Ovary (tissue), 9 donors: ENCODE results near the gene KLHL24. TPM values are rescaled to one million over a fixed set of nuclear protein-coding genes. Genes with fewer than 3 reads are reported as not detected.
"Not testable (repeated sequence)": the region's sequence is repeated elsewhere in the genome, so short reads cannot be mapped to it uniquely, and the experiment has no call there.

Experiments
- DNase-seq, 5 donors: peaks; one replicate each; pipeline ENCODE4 v3.0.0-alpha.2; 2019 to 2020
- H3K27ac ChIP-seq, 2 donors: fragments of 200-600 bp; one replicate each; pipeline versions ENCODE4 v1.5.1 to v1.8.0; 2019 to 2022
- H3K27me3 ChIP-seq: fragments of 200-600 bp; one replicate; pipeline ENCODE4 v1.8.0; 2022
- H3K36me3 ChIP-seq: fragments of 200-600 bp; sonication (generic); one replicate; pipeline ENCODE4 v1.5.1; 2019
- H3K4me1 ChIP-seq: one replicate; pipeline ENCODE4 v1.8.1; 2013; ENCODE audit warnings: mild to moderate bottlenecking, moderate library complexity; ENCODE audit not compliant: insufficient read depth
- H3K4me3 ChIP-seq: fragments of 200-600 bp; sonication (generic); one replicate; pipeline ENCODE4 v1.5.1; 2017
- H3K9me3 ChIP-seq, 2 donors: fragments of 200-600 bp in 1 of 2; sonication (generic) in 1 of 2; one replicate each; pipeline versions ENCODE4 v1.5.1 to v1.8.1; 2013 to 2019; ENCODE audit warnings: mild to moderate bottlenecking in 1 of 2, moderate library complexity in 1 of 2
- CTCF ChIP-seq, 3 donors: fragments of 450-650 bp in 2 of 3; fragments of 200-600 bp in 1 of 3; IDR thresholded peaks; one replicate each; pipeline versions ENCODE4 v1.5.1 to v1.8.0; 2016 to 2022; ENCODE audit warnings: antibody characterized with exemption in 3 of 3, mild to moderate bottlenecking in 1 of 3
- EP300 ChIP-seq: sonication (generic); formaldehyde crosslinking; IDR thresholded peaks from one replicate; pipeline ENCODE4 v1.6.1; 2017; ENCODE audit warnings: antibody characterized with exemption
- POLR2A ChIP-seq: fragments of 450-650 bp; IDR thresholded peaks from one replicate; pipeline ENCODE4 v1.6.1; 2017; ENCODE audit warnings: antibody characterized with exemption, mild to moderate bottlenecking, moderate library complexity
- WGBS, 3 donors: extraction: QIAGEN DNeasy Blood & Tissue Kit in 1 of 3; methylation state at CpG; one replicate each; pipeline versions ENCODE4 v1.1.5 to v1.1.7; 2013 to 2017; 5-methylcytosine and 5-hydroxymethylcytosine counted together
- intact Hi-C, 4 donors: fragments of 100-400 bp; cut with DNase I; formaldehyde crosslinking; loops; one replicate each; pipeline versions ENCODE4 v1.11.0 to v1.15.1; 2022 to 2023
- polyA plus RNA-seq, 2 donors: library from polyadenylated mRNA; stranded (reverse); fragments of 200-250 nt in 1 of 2; fragments of 350-450 nt in 1 of 2; fragmentation: Illumina TruSeq in 1 of 2; extraction: RNeasy Lipid Tissue Mini Kit (QIAGEN cat#74804) in 1 of 2; gene quantifications; one replicate each; pipeline ENCODE4 v1.2.3, GENCODE V29; 2013 to 2014
- total RNA-seq, 7 donors: library from RNA; depleted of rRNA in 2 of 7; stranded (reverse); fragments of >200 nt in 2 of 7; fragmentation: NEBNext Ultra II Directional in 3 of 7; extraction: Animal tissue kit (Norgen Biotek cat#: 25700) in 3 of 7; gene quantifications; one replicate each; pipeline versions ENCODE4 v1.1.0 to v1.2.4, GENCODE V29; 2016 to 2023
- donor health status: DM: no; HTN: no; CAD: no; lungs with moderate emphysema.
- donor health status: DM: no; HTN: no; CAD: no.
- donor health status: Bipolar disorder and iron deficiency.
- donor health status: DM: yes; HTN: yes; CAD: no.
- donor health status: DM: no; HTN: no; CAD: no.
- donor health status: DM: yes; HTN: yes; CAD: no.

Gene KLHL24
- total and polyA plus RNA-seq, 9 donors: 17.7 to 135 (median 70.7) TPM

- no peak for TF ChIP-seq EP300
- no peak for TF ChIP-seq POLR2A
- H3K4me3 ChIP-seq: no peak overlapping the region
- H3K27ac ChIP-seq: peak overlapping the region in 1 of 2 donors; percentile 96
- no peaks in the 10 kb centered on the region for H3K4me1 ChIP-seq
- H3K36me3 ChIP-seq: no peaks in the 10 kb centered on the region
- intact Hi-C loops: loop anchor here in 1 of 4 donors (10.0 kb wide), 1 partner anchor 680 kb away; the partner anchor contains the start of gene EIF4G1
- WGBS, 3 donors: 74 to 80% (median 76%) methylated on average over 16 of the region's 16 CpGs
- peak in 1 of 5 donors; percentile 38 for DNase-seq
- no peaks in the 10 kb centered on the region for H3K27me3 ChIP-seq
- H3K9me3 ChIP-seq: no peaks in the 10 kb centered on the region
Observed at GRCh38 chr3:183634707-183635106, 716 bp upstream of the KLHL24 start.

GRCh38 chr3:183635107-183635430 is 354 bp upstream of the KLHL24 start:
- Histone ChIP-seq H3K27ac (peak overlapping the region; percentile 96 to 100), H3K4me3 (peak overlapping the region; percentile 70), H3K27me3 (no peaks in the 10 kb centered on the region), H3K9me3 (no peaks in the 10 kb centered on the region), H3K4me1 (no peaks in the 10 kb centered on the region), H3K36me3 (no peaks in the 10 kb centered on the region)
- no peak for TF ChIP-seq CTCF (IDR thresholded peaks at IDR 0.05)
- TF ChIP-seq POLR2A: no peak
- TF ChIP-seq EP300: no peak
- intact Hi-C loops: loop anchor here in 1 of 4 donors (10.0 kb wide), 1 partner anchor 680 kb away; the partner anchor contains the start of gene EIF4G1
- 2 to 4% (median 3%) methylated on average over 9 of the region's 9 CpGs for WGBS, 3 donors
- no peak for DNase-seq

- peak; percentile 87 to 90 (median 88) for DNase-seq
- TF ChIP-seq CTCF (IDR thresholded peaks at IDR 0.05) (peak in 1 of 3 donors; percentile 3), POLR2A (no peak)
- Histone ChIP-seq H3K27ac (peak overlapping the region; percentile 96 to 100), H3K36me3 (no peaks in the 10 kb centered on the region), H3K9me3 (no peaks in the 10 kb centered on the region), H3K4me1 (no peaks in the 10 kb centered on the region), H3K4me3 (peak overlapping the region; percentile 70), H3K27me3 (no peaks in the 10 kb centered on the region)
- WGBS, 3 donors: 0% methylated on average over 66 to 84 of the region's 84 CpGs
- intact Hi-C loops: loop anchor here in 1 of 4 donors (10.0 kb wide), 1 partner anchor 678 kb away; the partner anchor contains the start of gene EIF4G1
Observed at GRCh38 chr3:183636221-183637105, 1.0 kb downstream of the KLHL24 start.

- no peaks in the 10 kb centered on the region for H3K9me3 ChIP-seq
- peak overlapping the region; percentile 70 for H3K4me3 ChIP-seq
- no peaks in the 10 kb centered on the region for H3K4me1 ChIP-seq
- intact Hi-C loops: loop anchor here in 1 of 4 donors (10.0 kb wide), 1 partner anchor 678 kb away; the partner anchor contains the start of gene EIF4G1
- H3K36me3 ChIP-seq: no peaks in the 10 kb centered on the region
- H3K27ac ChIP-seq: peak overlapping the region; percentile 96 to 100
- TF ChIP-seq POLR2A: no peak
- no peak for TF ChIP-seq EP300
- TF ChIP-seq CTCF (IDR thresholded peaks at IDR 0.05): no peak
- DNase-seq: no peak
- H3K27me3 ChIP-seq: no peaks in the 10 kb centered on the region
- WGBS, 3 donors: 11 to 17% (median 14%) methylated on average over 6 of the region's 6 CpGs
Observed at GRCh38 chr3:183637106-183637486, 1.7 kb downstream of the KLHL24 start.

GRCh38 chr3:183637633-183638032 is 2.2 kb downstream of the KLHL24 start:
- H3K4me1 ChIP-seq, H3K36me3 ChIP-seq, H3K27me3 ChIP-seq, H3K9me3 ChIP-seq, H3K27ac ChIP-seq, H3K4me3 ChIP-seq: not testable (repeated sequence)
- intact Hi-C loops: loop anchor here in 1 of 4 donors (10.0 kb wide), 1 partner anchor 677 kb away; the partner anchor contains the start of gene EIF4G1
- DNase-seq: peak in 1 of 5 donors; percentile 34
- WGBS, 3 donors: 75 to 90% (median 86%) methylated on average over 14 of the region's 14 CpGs
